CD8-positive, alpha-beta memory T cell (primary cell): ENCODE measurements around the gene DYNLL1. TPM values are rescaled to one million over a fixed set of nuclear protein-coding genes. Genes with fewer than 3 reads are reported as not detected.
"Not testable (repeated sequence)": the region's sequence is repeated elsewhere in the genome, so short reads cannot be mapped to it uniquely, and the experiment has no call there.

Experiments used
- CTCF ChIA-PET: fragments of 350-600 bp; sonication (Branson Sonifier 250); formaldehyde crosslinking; loops from one replicate; lab custom pipeline; 2021; ENCODE audit warnings: antibody characterized with exemption; lab: Charles Lee
- POLR2A ChIA-PET: fragments of 350-600 bp; sonication (Branson Sonifier 250); formaldehyde crosslinking; loops from one replicate; lab custom pipeline; 2021; ENCODE audit warnings: antibody characterized with exemption; lab: Charles Lee
- DNase-seq, 5 donors: peaks; one replicate each; pipeline versions ENCODE4 v3.0.0 to v3.0.0-alpha.2; 2020 to 2022; ENCODE audit warnings: mixed read lengths in 1 of 5
- H3K27ac ChIP-seq: one replicate; pipeline ENCODE4 v1.7.0; 2013; ENCODE audit warnings: low read depth, mild to moderate bottlenecking, low read length, moderate library complexity
- H3K27me3 ChIP-seq: 2 replicates; pipeline ENCODE4 v1.7.0; 2013; ENCODE audit warnings: low read length, mild to moderate bottlenecking; ENCODE audit not compliant: insufficient read depth, poor library complexity, severe bottlenecking
- H3K36me3 ChIP-seq: 2 replicates; pipeline ENCODE4 v1.7.0; 2013; ENCODE audit warnings: mild to moderate bottlenecking, low read length, moderate library complexity; ENCODE audit not compliant: insufficient read depth
- H3K4me1 ChIP-seq: 2 replicates; pipeline ENCODE4 v1.7.0; 2013; ENCODE audit warnings: mild to moderate bottlenecking, low read length, moderate library complexity; ENCODE audit not compliant: insufficient read depth
- H3K4me3 ChIP-seq: 2 replicates; pipeline ENCODE4 v1.7.0; 2013; ENCODE audit warnings: mild to moderate bottlenecking, low read length
- H3K9me3 ChIP-seq: 2 replicates; pipeline ENCODE4 v1.7.0; 2013; ENCODE audit warnings: mild to moderate bottlenecking, low read length
- H3K27ac Mint-ChIP-seq, 8 donors: one replicate each; pipeline ENCODE4 v1.8.0; 2020 to 2021; ENCODE audit warnings: mixed read lengths in 8 of 8, mild to moderate bottlenecking in 6 of 8, inconsistent platforms in 3 of 8, moderate library complexity in 3 of 8
- H3K27me3 Mint-ChIP-seq, 2 donors: one replicate each; pipeline ENCODE4 v1.8.0; 2020 to 2021; ENCODE audit warnings: mixed read lengths in 2 of 2, mild to moderate bottlenecking in 1 of 2, moderate library complexity in 1 of 2
- H3K36me3 Mint-ChIP-seq, 3 donors: one replicate each; pipeline ENCODE4 v1.8.0; 2020 to 2021; ENCODE audit warnings: mixed read lengths in 3 of 3, inconsistent platforms in 1 of 3, mild to moderate bottlenecking in 1 of 3
- H3K4me1 Mint-ChIP-seq, 3 donors: one replicate each; pipeline ENCODE4 v1.8.0; 2020 to 2021; ENCODE audit warnings: mixed read lengths in 3 of 3, inconsistent platforms in 1 of 3, mild to moderate bottlenecking in 1 of 3
- H3K4me3 Mint-ChIP-seq, 7 donors: one replicate each; pipeline ENCODE4 v1.8.0; 2020 to 2021; ENCODE audit warnings: mixed read lengths in 7 of 7, mild to moderate bottlenecking in 6 of 7, moderate library complexity in 4 of 7, inconsistent platforms in 2 of 7
- H3K9me3 Mint-ChIP-seq, 5 donors: one replicate each; pipeline ENCODE4 v1.8.0; 2020 to 2022; ENCODE audit warnings: mixed read lengths in 5 of 5, mild to moderate bottlenecking in 3 of 5, moderate library complexity in 2 of 5, inconsistent platforms in 1 of 5
- polyA plus RNA-seq: library from polyadenylated mRNA; unstranded; fragments of 300-500 nt; fragmentation: Illumina TruSeq; gene quantifications from one replicate; pipeline ENCODE4 v1.2.3, GENCODE V29; 2021
- total RNA-seq, 2 experiments: library from RNA; stranded (reverse); gene quantifications; one replicate each; pipeline ENCODE4 v1.2.3, GENCODE V29; 2021

DYNLL1 gene
- total and polyA plus RNA-seq, 3 experiments from 2014 or later = 288 to 304 (median 296) TPM

- H3K4me3 Mint-ChIP-seq, H3K9me3 ChIP-seq, H3K4me1 ChIP-seq, H3K36me3 ChIP-seq, H3K27me3 Mint-ChIP-seq, DNase-seq, H3K9me3 Mint-ChIP-seq, H3K27ac Mint-ChIP-seq, CTCF ChIA-PET, POLR2A ChIA-PET, H3K4me3 ChIP-seq, H3K27me3 ChIP-seq, H3K36me3 Mint-ChIP-seq: not testable (repeated sequence)
- peaks cover 0 to 12% (median 10%) of the 10 kb centered on the region in 3 donors for H3K4me1 Mint-ChIP-seq
- peak overlapping the region; percentile 31 for H3K27ac ChIP-seq
Measured at GRCh38 chr12:120487552-120487951, 8.4 kb upstream of the DYNLL1 start.

- Histone ChIP-seq H3K27me3 (no peaks in the 10 kb centered on the region), H3K9me3 (no peaks in the 10 kb centered on the region), H3K27ac (peak overlapping the region; percentile 31), H3K4me3 (no peak overlapping the region), H3K4me1 (no peaks in the 10 kb centered on the region), H3K36me3 (no peaks in the 10 kb centered on the region)
- DNase-seq = no peak
- H3K36me3 Mint-ChIP-seq = peaks cover 0 to 4% (median 1%) of the 10 kb centered on the region in 3 donors
- no peak overlapping the region for H3K4me3 Mint-ChIP-seq
- peak overlapping the region in 2 of 8 donors; percentile 12 to 32 for H3K27ac Mint-ChIP-seq
- H3K4me1 Mint-ChIP-seq = peaks cover 0 to 11% (median 10%) of the 10 kb centered on the region in 3 donors
- CTCF ChIA-PET = interaction anchor here (1.2 kb wide), 1 partner anchor 9 kb away, joined by 3 read pairs; no protein-coding TSS in a partner anchor
- H3K9me3 Mint-ChIP-seq = no peaks in the 10 kb centered on the region
- no peaks in the 10 kb centered on the region for H3K27me3 Mint-ChIP-seq
- POLR2A ChIA-PET = no interaction called here
Measured at GRCh38 chr12:120488057-120488640, 7.8 kb upstream of the DYNLL1 start.

- DNase-seq = no peak
- no peak overlapping the region for H3K4me3 Mint-ChIP-seq
- Histone ChIP-seq H3K27ac (no peak overlapping the region), H3K36me3 (no peaks in the 10 kb centered on the region), H3K9me3 (no peaks in the 10 kb centered on the region), H3K27me3 (no peaks in the 10 kb centered on the region), H3K4me3 (no peak overlapping the region), H3K4me1 (no peaks in the 10 kb centered on the region)
- no peak overlapping the region for H3K27ac Mint-ChIP-seq
- ChIA-PET POLR2A (interaction anchor here (1.1 kb wide), 1 partner anchor 21 kb away, joined by 3 read pairs; no protein-coding TSS in a partner anchor), CTCF (interaction anchor here (0.8 to 1.6 kb wide), 3 partner anchors 10 to 20 kb away, joined by 3 to 4 read pairs (median 3); no protein-coding TSS in a partner anchor)
- no peaks in the 10 kb centered on the region for H3K9me3 Mint-ChIP-seq
- no peaks in the 10 kb centered on the region for H3K27me3 Mint-ChIP-seq
- H3K4me1 Mint-ChIP-seq = peaks cover 0 to 3% (median under 1%) of the 10 kb centered on the region in 3 donors
- H3K36me3 Mint-ChIP-seq = peaks cover 0 to 1% (median 1%) of the 10 kb centered on the region in 3 donors
Measured at GRCh38 chr12:120489018-120489417, 6.9 kb upstream of the DYNLL1 start.

- Histone ChIP-seq H3K9me3 (no peaks in the 10 kb centered on the region), H3K27ac (no peak overlapping the region), H3K27me3 (no peaks in the 10 kb centered on the region), H3K4me3 (no peak overlapping the region), H3K4me1 (peaks cover 6% of the 10 kb centered on the region), H3K36me3 (no peaks in the 10 kb centered on the region)
- ChIA-PET CTCF (interaction anchor here (1.6 to 2.7 kb wide), 2 partner anchors 9 to 20 kb away, joined by 4 to 7 read pairs; no protein-coding TSS in a partner anchor), POLR2A (no interaction called here)
- Mint-ChIP-seq H3K27me3 (no peaks in the 10 kb centered on the region), H3K4me3 (no peak overlapping the region), H3K36me3 (peaks cover 0 to 1% (median 1%) of the 10 kb centered on the region in 3 donors), H3K27ac (peak overlapping the region in 2 of 8 donors; percentile 27 to 56), H3K9me3 (no peaks in the 10 kb centered on the region), H3K4me1 (peaks cover 6 to 8% (median 7%) of the 10 kb centered on the region in 3 donors)
- no peak for DNase-seq
Measured at GRCh38 chr12:120490325-120490724, 5.6 kb upstream of the DYNLL1 start.

- H3K27me3 Mint-ChIP-seq = no peaks in the 10 kb centered on the region
- H3K9me3 Mint-ChIP-seq = no peaks in the 10 kb centered on the region
- H3K36me3 ChIP-seq = no peaks in the 10 kb centered on the region
- H3K4me1 ChIP-seq = peaks cover 6% of the 10 kb centered on the region
- peak overlapping the region in 4 of 8 donors; percentile 23 to 74 (median 42) for H3K27ac Mint-ChIP-seq
- H3K4me3 Mint-ChIP-seq = no peak overlapping the region
- CTCF ChIA-PET = interaction anchor here (1.1 to 2.7 kb wide), 2 partner anchors 10 to 19 kb away, joined by 3 to 7 read pairs; no protein-coding TSS in a partner anchor
- no peak for DNase-seq
- peaks cover 0 to 1% (median 1%) of the 10 kb centered on the region in 3 donors for H3K36me3 Mint-ChIP-seq
- no peak overlapping the region for H3K4me3 ChIP-seq
- no peak overlapping the region for H3K27ac ChIP-seq
- H3K27me3 ChIP-seq = no peaks in the 10 kb centered on the region
- POLR2A ChIA-PET = no interaction called here
- H3K9me3 ChIP-seq = no peaks in the 10 kb centered on the region
- H3K4me1 Mint-ChIP-seq = peaks cover 12% of the 10 kb centered on the region in 3 donors
Measured at GRCh38 chr12:120490833-120491512, 4.9 kb upstream of the DYNLL1 start.

GRCh38 chr12:120495186-120495730, 655 bp upstream of the DYNLL1 start:
- H3K4me1 ChIP-seq = peaks cover 17% of the 10 kb centered on the region
- ChIA-PET POLR2A (interaction anchor here (1.4 to 3.4 kb wide), 3 partner anchors 26 to 294 kb away, joined by 5 to 36 read pairs (median 5); partner anchors contain the start of genes POP5, RPLP0 and SRSF9), CTCF (interaction anchor here (0.9 to 4.6 kb wide), 9 partner anchors 14 to 138 kb away, joined by 3 to 36 read pairs (median 4); partner anchors contain the start of gene SRSF9)
- Mint-ChIP-seq H3K9me3 (no peaks in the 10 kb centered on the region), H3K36me3 (peaks cover 0 to 23% (median 1%) of the 10 kb centered on the region in 3 donors), H3K4me3 (peak overlapping the region; percentile 91 to 98 (median 94)), H3K4me1 (peaks cover 26 to 37% (median 32%) of the 10 kb centered on the region in 3 donors), H3K27ac (peak overlapping the region; percentile 77 to 98 (median 92)), H3K27me3 (no peaks in the 10 kb centered on the region)
- no peaks in the 10 kb centered on the region for H3K9me3 ChIP-seq
- peak overlapping the region; percentile 87 for H3K4me3 ChIP-seq
- peak overlapping the region; percentile 66 for H3K27ac ChIP-seq
- peaks cover 13% of the 10 kb centered on the region for H3K36me3 ChIP-seq
- DNase-seq = no peak
- no peaks in the 10 kb centered on the region for H3K27me3 ChIP-seq

GRCh38 chr12:120496413-120497340, 764 bp downstream of the DYNLL1 start:
- peaks cover 0 to 31% (median 3%) of the 10 kb centered on the region in 3 donors for H3K36me3 Mint-ChIP-seq
- Histone ChIP-seq H3K4me3 (peak overlapping the region; percentile 87), H3K27ac (peak overlapping the region; percentile 78), H3K36me3 (peaks cover 13% of the 10 kb centered on the region), H3K4me1 (peaks cover 17% of the 10 kb centered on the region), H3K27me3 (no peaks in the 10 kb centered on the region), H3K9me3 (no peaks in the 10 kb centered on the region)
- peak overlapping the region; percentile 77 to 98 (median 92) for H3K27ac Mint-ChIP-seq
- ChIA-PET CTCF (interaction anchor here (0.7 to 4.6 kb wide), 16 partner anchors 9 to 140 kb away, joined by 3 to 36 read pairs (median 4); partner anchors contain the start of genes POP5 and SRSF9), POLR2A (interaction anchor here (0.6 to 3.4 kb wide), 12 partner anchors 27 to 855 kb away, joined by 3 to 36 read pairs (median 4); partner anchors contain the start of genes COQ5, POP5, RNF10 and RNU4-1)
- peaks cover 30 to 42% (median 38%) of the 10 kb centered on the region in 3 donors for H3K4me1 Mint-ChIP-seq
- DNase-seq = peak; percentile 52 to 78 (median 57)
- no peaks in the 10 kb centered on the region for H3K27me3 Mint-ChIP-seq
- H3K4me3 Mint-ChIP-seq = peak overlapping the region; percentile 91 to 98 (median 94)
- H3K9me3 Mint-ChIP-seq = no peaks in the 10 kb centered on the region
